ENCODE measurements around the gene GRB7. TPM values are rescaled to one million over a fixed set of nuclear protein-coding genes. Genes with fewer than 3 reads are reported as not detected.

The GRB7 gene
- total RNA-seq, 1 donor from 2014 or later, result 9.0 TPM

GRCh38 chr17:39740357-39741111 lies 2.8 kb downstream of the GRB7 start:
- no peak for TF ChIP-seq CTCF (IDR thresholded peaks at IDR 0.05; ENCODE audit: insufficient read depth, low read length, severe bottlenecking)
- DNase-seq (ENCODE audit: low read depth) (peak; percentile 94), FAIRE-seq (no peak)
- H3K27me3 ChIP-seq (ENCODE audit: control insufficient read depth, insufficient read depth, low read length), result no peaks in the 10 kb centered on the region
- peaks cover 24% of the 10 kb centered on the region for H3K36me3 ChIP-seq (ENCODE audit: control insufficient read depth, insufficient read depth, low read length)
- H3K4me3 ChIP-seq (ENCODE audit: low read depth, low read length), result peak overlapping the region; percentile 52

DNA sequence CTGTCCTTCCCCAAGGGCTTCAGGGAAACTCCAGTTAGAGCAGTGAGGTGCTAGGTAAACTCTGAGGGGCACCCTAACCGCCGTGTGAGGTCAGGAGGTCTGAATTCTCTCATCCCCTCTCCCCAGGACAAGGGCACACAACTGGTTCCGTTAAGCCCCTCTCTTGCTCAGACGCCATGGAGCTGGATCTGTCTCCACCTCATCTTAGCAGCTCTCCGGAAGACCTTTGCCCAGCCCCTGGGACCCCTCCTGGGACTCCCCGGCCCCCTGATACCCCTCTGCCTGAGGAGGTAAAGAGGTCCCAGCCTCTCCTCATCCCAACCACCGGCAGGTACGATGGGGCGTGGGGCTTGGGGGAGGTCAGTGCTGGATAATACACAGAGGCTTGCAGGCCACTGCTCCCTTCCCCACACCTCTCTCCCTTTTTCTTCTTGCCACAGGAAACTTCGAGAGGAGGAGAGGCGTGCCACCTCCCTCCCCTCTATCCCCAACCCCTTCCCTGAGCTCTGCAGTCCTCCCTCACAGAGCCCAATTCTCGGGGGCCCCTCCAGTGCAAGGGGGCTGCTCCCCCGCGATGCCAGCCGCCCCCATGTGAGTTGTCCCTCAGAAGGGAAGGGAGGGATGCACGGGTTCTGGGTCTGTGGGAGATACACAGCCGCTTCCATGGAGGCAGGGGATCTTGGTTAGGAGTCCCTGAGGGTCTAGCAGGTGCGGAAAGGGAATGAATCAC lies 4.6 kb downstream of the GRB7 start:
- H3K27me3 ChIP-seq (ENCODE audit: control insufficient read depth, insufficient read depth, low read length), result no peaks in the 10 kb centered on the region
- no peak for TF ChIP-seq CTCF (IDR thresholded peaks at IDR 0.05; ENCODE audit: insufficient read depth, low read length, severe bottlenecking)
- DNase-seq (ENCODE audit: low read depth), result no peak
- no peak for FAIRE-seq
- H3K36me3 ChIP-seq (ENCODE audit: control insufficient read depth, insufficient read depth, low read length), result peaks cover 32% of the 10 kb centered on the region
- no peak overlapping the region for H3K4me3 ChIP-seq (ENCODE audit: low read depth, low read length)

DNA sequence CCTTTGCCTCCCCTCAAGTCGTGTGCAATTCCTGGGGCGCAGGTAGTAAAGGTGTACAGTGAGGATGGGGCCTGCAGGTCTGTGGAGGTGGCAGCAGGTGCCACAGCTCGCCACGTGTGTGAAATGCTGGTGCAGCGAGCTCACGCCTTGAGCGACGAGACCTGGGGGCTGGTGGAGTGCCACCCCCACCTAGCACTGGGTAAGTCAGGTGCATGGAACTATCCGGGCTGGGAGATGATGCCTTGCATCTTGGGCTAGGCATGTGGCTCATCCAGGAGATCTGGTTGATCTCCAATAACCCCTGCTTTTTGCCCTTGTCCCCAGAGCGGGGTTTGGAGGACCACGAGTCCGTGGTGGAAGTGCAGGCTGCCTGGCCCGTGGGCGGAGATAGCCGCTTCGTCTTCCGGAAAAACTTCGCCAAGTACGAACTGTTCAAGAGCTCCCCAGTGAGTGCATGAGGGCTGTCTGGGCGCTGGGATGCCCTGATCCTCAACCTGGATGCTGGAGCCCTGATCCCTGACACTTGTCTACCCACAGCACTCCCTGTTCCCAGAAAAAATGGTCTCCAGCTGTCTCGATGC lies 5.2 kb downstream of the GRB7 start:
- Histone ChIP-seq H3K27me3 (ENCODE audit: control insufficient read depth, insufficient read depth, low read length) (no peaks in the 10 kb centered on the region), H3K4me3 (ENCODE audit: low read depth, low read length) (no peak overlapping the region), H3K36me3 (ENCODE audit: control insufficient read depth, insufficient read depth, low read length) (peaks cover 32% of the 10 kb centered on the region)
- TF ChIP-seq CTCF (IDR thresholded peaks at IDR 0.05; ENCODE audit: insufficient read depth, low read length, severe bottlenecking), result no peak
- DNase-seq (ENCODE audit: low read depth) (no peak), FAIRE-seq (no peak)

DNA sequence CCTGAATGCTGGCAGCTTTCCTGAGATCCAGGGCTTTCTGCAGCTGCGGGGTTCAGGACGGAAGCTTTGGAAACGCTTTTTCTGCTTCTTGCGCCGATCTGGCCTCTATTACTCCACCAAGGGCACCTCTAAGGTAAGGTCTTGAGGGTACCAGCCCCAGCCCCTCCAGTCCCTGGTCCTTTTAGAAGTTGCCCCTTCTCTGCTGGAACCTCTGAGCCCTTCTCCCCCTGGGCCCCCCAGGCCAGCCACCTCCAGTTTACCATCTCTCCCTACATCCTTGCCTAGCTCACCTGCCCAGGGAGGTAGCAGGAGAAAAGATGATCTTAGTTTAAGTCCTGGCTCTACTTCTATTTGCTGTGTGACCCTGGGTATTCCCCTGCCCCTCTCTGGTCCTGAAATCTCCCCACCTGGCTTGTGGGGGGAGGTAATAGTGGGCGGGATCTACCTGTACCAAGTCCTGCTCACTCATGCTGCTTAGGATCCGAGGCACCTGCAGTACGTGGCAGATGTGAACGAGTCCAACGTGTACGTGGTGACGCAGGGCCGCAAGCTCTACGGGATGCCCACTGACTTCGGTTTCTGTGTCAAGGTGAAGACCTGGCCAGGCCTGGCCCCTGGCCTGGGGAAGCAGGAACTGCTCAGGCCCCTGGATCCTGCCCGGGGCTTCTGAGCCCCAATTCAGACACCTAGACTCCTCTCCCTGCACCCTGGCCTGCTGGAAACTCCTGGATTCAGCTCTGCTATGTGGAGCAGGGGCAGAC lies 6.5 kb downstream of the GRB7 start:
- FAIRE-seq (no peak), DNase-seq (ENCODE audit: low read depth) (no peak)
- H3K36me3 ChIP-seq (ENCODE audit: control insufficient read depth, insufficient read depth, low read length), result peaks cover 32% of the 10 kb centered on the region
- no peak for TF ChIP-seq CTCF (IDR thresholded peaks at IDR 0.05; ENCODE audit: insufficient read depth, low read length, severe bottlenecking)
- H3K4me3 ChIP-seq (ENCODE audit: low read depth, low read length), result no peak overlapping the region
- no peaks in the 10 kb centered on the region for H3K27me3 ChIP-seq (ENCODE audit: control insufficient read depth, insufficient read depth, low read length)

GRCh38 chr17:39744836-39745215 lies 7.1 kb downstream of the GRB7 start:
- Histone ChIP-seq H3K4me3 (ENCODE audit: low read depth, low read length) (no peak overlapping the region), H3K27me3 (ENCODE audit: control insufficient read depth, insufficient read depth, low read length) (no peaks in the 10 kb centered on the region), H3K36me3 (ENCODE audit: control insufficient read depth, insufficient read depth, low read length) (peaks cover 32% of the 10 kb centered on the region)
- FAIRE-seq, result no peak
- no peak for TF ChIP-seq CTCF (IDR thresholded peaks at IDR 0.05; ENCODE audit: insufficient read depth, low read length, severe bottlenecking)
- no peak for DNase-seq (ENCODE audit: low read depth)
